ENCODE measurements around the gene PPP1CB.
"Not testable (repeated sequence)": the region's sequence is repeated elsewhere in the genome, so short reads cannot be mapped to it uniquely, and the experiment has no call there.

Gene PPP1CB

GRCh38 chr2:28780496-28780895 lies 28.9 kb downstream of the PPP1CB start:
- no peak for DNase-seq

- DNase-seq: no peak
Observed at GRCh38 chr2:28782423-28782822, 30.8 kb downstream of the PPP1CB start.

GRCh38 chr2:28784570-28784969 lies 32.9 kb downstream of the PPP1CB start:
- DNase-seq: not testable (repeated sequence)

- no peak for DNase-seq
Observed at GRCh38 chr2:28796620-28797019, 45.0 kb downstream of the PPP1CB start.

GRCh38 chr2:28801726-28802125 lies 50.1 kb downstream of the PPP1CB start:
- DNase-seq: no peak

- no peak for DNase-seq
Observed at GRCh38 chr2:28802975-28803429, 51.4 kb downstream of the PPP1CB start.

- DNase-seq: no peak
Observed at GRCh38 chr2:28809927-28810326, 58.3 kb downstream of the PPP1CB start.

GRCh38 chr2:28810384-28811285 lies 59.0 kb downstream of the PPP1CB start, which contains the start of gene SPDYA:
Gene SPDYA, plus strand, starts transcription at chr2:28810834. Its CDS starts 5,181 bp downstream, at chr2:28816015.
- peak; percentile 86 for DNase-seq

GRCh38 chr2:28818053-28818452 lies 66.4 kb downstream of the PPP1CB start:
- DNase-seq: no peak

- peak; percentile 75 for DNase-seq
Observed at GRCh38 chr2:28821295-28821958, 69.8 kb downstream of the PPP1CB start.

- DNase-seq: no peak
Observed at GRCh38 chr2:28822036-28822435, 70.4 kb downstream of the PPP1CB start.

- DNase-seq: no peak
Observed at GRCh38 chr2:28824207-28824606, 72.6 kb downstream of the PPP1CB start.

- no peak for DNase-seq
Observed at GRCh38 chr2:28824870-28825269, 73.2 kb downstream of the PPP1CB start.

GRCh38 chr2:28828382-28828781 lies 76.8 kb downstream of the PPP1CB start:
- no peak for DNase-seq

- DNase-seq: no peak
Observed at GRCh38 chr2:28833740-28834470, 82.3 kb downstream of the PPP1CB start.

GRCh38 chr2:28835781-28836180 lies 84.2 kb downstream of the PPP1CB start:
- no peak for DNase-seq

- no peak for DNase-seq
Observed at GRCh38 chr2:28838971-28839370, 87.3 kb downstream of the PPP1CB start.

GRCh38 chr2:28842042-28842441 lies 90.4 kb downstream of the PPP1CB start:
- DNase-seq: no peak

Data from stimulated activated CD8-positive, alpha-beta memory T cell treated with anti-CD3 and anti-CD28 coated beads, Interleukin-4, amount 100 ng/mL, for 48 hours (primary cell).